K562 (cell line): Measurements from ENCODE around the gene PLXDC1. TPM values are rescaled to one million over a fixed set of nuclear protein-coding genes. Genes with fewer than 3 reads are reported as not detected.

Experiments
- ATAC-seq: fragments of 200-7000 bp; cut with Tn5 transposase; 3 replicates; pipeline ENCODE4 v1.9.1; 2020; ENCODE audit warnings: moderate library complexity
- BruUV-seq: library from RNA; stranded (reverse); fragments of 400-500 nt; replicated peaks from 2 replicates; lab custom pipeline; 2021; lab: Mats Ljungman, UMichigan
- CTCF ChIA-PET: fragments of 300-600 bp; formaldehyde crosslinking; extraction: SDS; loops from one replicate; lab custom pipeline; 2021; ENCODE audit warnings: low intra/inter-chr PET ratio; lab: Yijun Ruan, JAX
- POLR2A ChIA-PET: fragments of 300-600, 350-650 bp; sonication (Branson Sonifier 250); formaldehyde crosslinking; extraction: SDS; loops from one replicate; lab custom pipeline; 2021; ENCODE audit warnings: antibody characterized with exemption, inconsistent platforms; lab: Yijun Ruan, JAX
- DNase-seq, 4 experiments: peaks; one replicate each; pipeline versions ENCODE4 v3.0.0 to v3.0.0-alpha.2; 2011 to 2018; ENCODE audit warnings: low spot score in 3 of 4, mixed read lengths in 3 of 4; ENCODE audit errors: extremely low read depth in 1 of 4
- FAIRE-seq: peaks from 2 replicates; lab custom pipeline; 2011; peaks lifted over from hg19 to GRCh38; lab: Jason Lieb, UNC
- H2AFZ ChIP-seq: 2 replicates; pipeline ENCODE4 v1.6.0; 2011; ENCODE audit warnings: low read depth, low read length, control low read depth, inconsistent platforms
- H3K27ac ChIP-seq: fragments of 200-600 bp; 3 replicates; pipeline ENCODE4 v1.8.0; 2011; ENCODE audit warnings: low read depth, mild to moderate bottlenecking, control low read depth, inconsistent platforms, low read length, moderate library complexity, mixed read lengths; ENCODE audit errors: extremely low read depth
- H3K27me3 ChIP-seq, 2 experiments: fragments of 300-600 bp in 1 of 2; 2 replicates in 1 of 2; 3 replicates in 1 of 2; pipeline versions ENCODE4 v1.6.0 to v1.8.0; 2011; ENCODE audit warnings: inconsistent platforms in 2 of 2, low read length in 2 of 2, mild to moderate bottlenecking in 1 of 2, mixed read lengths in 1 of 2, moderate library complexity in 1 of 2; ENCODE audit not compliant: control insufficient read depth in 2 of 2, insufficient read depth in 2 of 2
- H3K36me3 ChIP-seq: fragments of 300-600 bp; 3 replicates; pipeline ENCODE4 v1.8.0; 2011; ENCODE audit warnings: mild to moderate bottlenecking, low read length, inconsistent platforms; ENCODE audit not compliant: control insufficient read depth, insufficient read depth
- H3K4me1 ChIP-seq, 2 experiments: fragments of 200-600 bp in 1 of 2; replicated peaks in 1 of 2; 2 replicates in 1 of 2; 3 replicates in 1 of 2; pipeline versions ENCODE4 v1.5.1 to v1.8.0; 2011; ENCODE audit warnings: inconsistent platforms in 2 of 2, low read length in 2 of 2, mild to moderate bottlenecking in 1 of 2, mixed read lengths in 1 of 2, moderate library complexity in 1 of 2; ENCODE audit not compliant: control insufficient read depth in 2 of 2, insufficient read depth in 2 of 2
- H3K4me2 ChIP-seq: 2 replicates; pipeline ENCODE4 v1.6.1; 2011; ENCODE audit warnings: low read length, control low read depth, inconsistent platforms, mixed read lengths; ENCODE audit not compliant: insufficient read depth
- H3K4me3 ChIP-seq: fragments of 200-600 bp; sonication (generic), shearing (Covaris generic); 2 replicates; pipeline ENCODE4 v1.5.1; 2016; ENCODE audit warnings: control low read depth, inconsistent platforms
- H3K79me2 ChIP-seq: fragments of 200-600 bp; 3 replicates; pipeline ENCODE4 v1.8.0; 2011; ENCODE audit warnings: low read length, inconsistent platforms; ENCODE audit not compliant: control insufficient read depth, insufficient read depth
- H3K9ac ChIP-seq, 2 experiments: 2 replicates each; pipeline versions ENCODE4 v1.6.0 to v1.6.1; 2011; ENCODE audit warnings: low read depth in 2 of 2, low read length in 2 of 2, control low read depth in 1 of 2, inconsistent platforms in 1 of 2, mild to moderate bottlenecking in 1 of 2, mixed read lengths in 1 of 2; ENCODE audit not compliant: insufficient read depth in 1 of 2
- H3K9me1 ChIP-seq: one replicate; pipeline ENCODE4 v1.6.0; 2011; ENCODE audit warnings: inconsistent platforms, mild to moderate bottlenecking, low read length, moderate library complexity; ENCODE audit not compliant: control insufficient read depth, insufficient read depth
- H3K9me3 ChIP-seq: replicated peaks from 2 replicates; pipeline ENCODE4 v1.5.1; 2011; ENCODE audit warnings: low read depth, low read length, inconsistent platforms; ENCODE audit not compliant: control insufficient read depth, insufficient read depth
- H4K20me1 ChIP-seq: replicated peaks from 2 replicates; pipeline ENCODE4 v1.6.1; 2011; ENCODE audit warnings: low read length, inconsistent platforms, mixed read lengths; ENCODE audit not compliant: control insufficient read depth, insufficient read depth
- NCOR1 ChIP-seq: fragments of 450-650 bp; IDR thresholded peaks from 2 replicates; pipeline ENCODE4 v1.6.1; 2016; ENCODE audit warnings: mild to moderate bottlenecking, moderate library complexity
- SPI1 ChIP-seq: IDR thresholded peaks from 2 replicates; pipeline ENCODE4 v1.6.1; 2011; ENCODE audit warnings: low read depth, low read length, control low read depth, borderline replicate concordance
- ZNF3 ChIP-seq: fragments of 250-450 bp; sonication (Bioruptor Pico); IDR thresholded peaks from 2 replicates; pipeline ENCODE4 v1.5.0; 2021; ENCODE audit warnings: mild to moderate bottlenecking, moderate library complexity
- ZNF589 ChIP-seq: fragments of 200-800 bp; sonication (Bioruptor generic); IDR thresholded peaks from 2 replicates; pipeline ENCODE4 v1.6.1; 2016; ENCODE audit warnings: low read depth, missing genetic modification characterization, missing compliant biosample characterization
- WGBS: fragments of 100-300 bp; shearing (Covaris generic); methylation state at CpG from one replicate; pipeline ENCODE4 v1.1.6; 2016; ENCODE audit warnings: low coverage, mixed read lengths; ENCODE audit not compliant: insufficient coverage; ENCODE audit errors: missing lambda C conversion rate; 5-methylcytosine and 5-hydroxymethylcytosine counted together
- in situ Hi-C: fragments of 300-500 bp; cut with MboI; formaldehyde crosslinking; loops from 4 replicates; pipeline ENCODE4 v1.15.0; 2018; ENCODE audit warnings: inconsistent platforms, mixed read lengths
- intact Hi-C: fragments of 100-400 bp; cut with micrococcal nuclease; formaldehyde crosslinking; loops from 2 replicates; pipeline ENCODE4 v1.14.2; 2022
- polyA plus RNA-seq, 8 experiments: library from polyadenylated mRNA; depleted of rRNA in 4 of 8; stranded (reverse) in 5 of 8; unstranded in 3 of 8; fragments of >200 nt; fragmentation: Nextera tagmentation in 2 of 8; fragmentation: Illumina TruSeq in 1 of 8; extraction: Ambion mirVana in 2 of 8; extraction: Trizol in 1 of 8; gene quantifications; 2 replicates each; pipeline versions ENCODE4 v1.2.1 to v1.2.3, GENCODE V29; 2011 to 2014; ENCODE audit warnings: inconsistent platforms in 1 of 8, missing spikeins in 1 of 8
- total RNA-seq, 7 experiments: library from RNA; depleted of rRNA in 6 of 7; stranded (reverse); fragments of >200 nt in 6 of 7; fragmentation: Illumina TruSeq in 2 of 7; extraction: Trizol in 2 of 7; gene quantifications; 2 replicates each; pipeline versions ENCODE4 v1.2.1 to v1.2.3, GENCODE V29; 2011 to 2021; ENCODE audit warnings: low replicate concordance in 1 of 7
- TF ChIP-seq, protein P1 (sequence below): fragments of 250-450 bp; sonication (Bioruptor Pico); IDR thresholded peaks from 2 replicates; pipeline ENCODE4 v1.4.0; 2020; ENCODE audit warnings: borderline replicate concordance
- TF ChIP-seq, protein P2 (sequence below): fragments of 450-650 bp; formaldehyde crosslinking; conservative IDR thresholded peaks from 2 replicates; pipeline ENCODE4 v1.4.0; 2022; ENCODE audit warnings: mild to moderate bottlenecking, missing genetic modification characterization

Gene PLXDC1
- total and polyA plus RNA-seq, 9 of the 15 experiments (the other 6 are each of a cell fraction or from before 2014, with no cell fraction given): not detected

DNA sequence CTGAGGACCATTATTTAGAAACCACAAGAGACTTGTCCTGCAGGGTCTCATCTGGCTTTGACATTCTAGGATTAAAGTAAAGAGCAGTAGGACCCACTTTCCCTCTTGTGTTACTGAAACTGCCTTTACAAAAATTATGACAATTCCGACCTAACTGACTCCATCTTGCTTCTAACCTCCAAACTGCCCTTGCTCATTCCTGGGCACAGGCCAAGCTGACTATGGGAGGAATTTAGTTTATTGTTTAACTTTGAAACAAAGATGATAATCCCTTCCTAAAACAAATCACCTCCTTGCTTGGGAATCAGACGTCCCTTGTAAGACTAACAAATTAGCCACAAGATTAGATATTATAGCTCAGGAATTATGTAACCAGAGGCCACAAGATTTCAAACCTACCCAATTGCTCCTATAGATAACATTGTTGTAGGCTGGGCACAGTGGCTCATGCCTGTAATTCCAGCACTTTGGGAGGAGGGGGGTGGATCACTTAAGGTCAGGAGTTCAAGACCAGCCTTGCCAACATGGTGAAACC lies 97.3 kb downstream of the PLXDC1 start:
- no peaks in the 10 kb centered on the region for H3K79me2 ChIP-seq
- no peak overlapping the region for H3K9ac ChIP-seq
- ChIA-PET POLR2A (no interaction called here), CTCF (no interaction called here)
- no peak overlapping the region for H3K27ac ChIP-seq
- H4K20me1 ChIP-seq: no peaks in the 10 kb centered on the region
- intact Hi-C loops: no loop called here
- no peak for DNase-seq
- FAIRE-seq: no peak
- no peak for ATAC-seq
- H3K36me3 ChIP-seq: no peaks in the 10 kb centered on the region
- no peak overlapping the region for H3K4me3 ChIP-seq
- H3K4me1 ChIP-seq: peaks cover 4 to 11% of the 10 kb centered on the region in 2 experiments; a peak in 4 of 5 replicates
- no peak overlapping the region for H2AFZ ChIP-seq
- H3K4me2 ChIP-seq: no peak overlapping the region
- TF ChIP-seq, protein P1, sequence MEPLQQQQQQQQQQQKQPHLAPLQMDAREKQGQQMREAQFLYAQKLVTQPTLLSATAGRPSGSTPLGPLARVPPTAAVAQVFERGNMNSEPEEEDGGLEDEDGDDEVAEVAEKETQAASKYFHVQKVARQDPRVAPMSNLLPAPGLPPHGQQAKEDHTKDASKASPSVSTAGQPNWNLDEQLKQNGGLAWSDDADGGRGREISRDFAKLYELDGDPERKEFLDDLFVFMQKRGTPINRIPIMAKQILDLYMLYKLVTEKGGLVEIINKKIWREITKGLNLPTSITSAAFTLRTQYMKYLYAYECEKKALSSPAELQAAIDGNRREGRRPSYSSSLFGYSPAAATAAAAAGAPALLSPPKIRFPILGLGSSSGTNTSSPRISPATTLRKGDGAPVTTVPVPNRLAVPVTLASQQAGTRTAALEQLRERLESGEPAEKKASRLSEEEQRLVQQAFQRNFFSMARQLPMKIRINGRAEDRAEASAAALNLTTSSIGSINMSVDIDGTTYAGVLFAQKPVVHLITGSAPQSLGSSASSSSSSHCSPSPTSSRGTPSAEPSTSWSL (CRISPR knock-in tag): no peak
- TF ChIP-seq ZNF589 (CRISPR knock-in tag): no peak
- TF ChIP-seq, protein P2, sequence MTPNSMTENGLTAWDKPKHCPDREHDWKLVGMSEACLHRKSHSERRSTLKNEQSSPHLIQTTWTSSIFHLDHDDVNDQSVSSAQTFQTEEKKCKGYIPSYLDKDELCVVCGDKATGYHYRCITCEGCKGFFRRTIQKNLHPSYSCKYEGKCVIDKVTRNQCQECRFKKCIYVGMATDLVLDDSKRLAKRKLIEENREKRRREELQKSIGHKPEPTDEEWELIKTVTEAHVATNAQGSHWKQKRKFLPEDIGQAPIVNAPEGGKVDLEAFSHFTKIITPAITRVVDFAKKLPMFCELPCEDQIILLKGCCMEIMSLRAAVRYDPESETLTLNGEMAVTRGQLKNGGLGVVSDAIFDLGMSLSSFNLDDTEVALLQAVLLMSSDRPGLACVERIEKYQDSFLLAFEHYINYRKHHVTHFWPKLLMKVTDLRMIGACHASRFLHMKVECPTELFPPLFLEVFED (CRISPR knock-in tag): no peak
- TF ChIP-seq NCOR1: no peak
- TF ChIP-seq SPI1: no peak
- TF ChIP-seq ZNF3: no peak
- H3K9me1 ChIP-seq: no peaks in the 10 kb centered on the region
- no TSS peak for BruUV-seq
- 3% methylated on average over 2 of the region's 2 CpGs for WGBS
- peaks cover 3% of the 10 kb centered on the region; the same call in 1 of the 2 replicates for H3K9me3 ChIP-seq
- in situ Hi-C loops: no loop called here
- H3K27me3 ChIP-seq: peaks cover 0 to 15% of the 10 kb centered on the region in 2 experiments; a peak in 3 of 5 replicates
